Measurements from ENCODE around the gene PLEKHH1. TPM values are rescaled to one million over a fixed set of nuclear protein-coding genes. Genes with fewer than 3 reads are reported as not detected.
"Not testable (repeated sequence)": the region's sequence is repeated elsewhere in the genome, so short reads cannot be mapped to it uniquely, and the experiment has no call there.

PLEKHH1 gene
- total and polyA plus RNA-seq, 9 of the 15 experiments (the other 6 are each of a cell fraction or from before 2014, with no cell fraction given), result 0.76 to 5.9 (median 2.9) TPM

DNA sequence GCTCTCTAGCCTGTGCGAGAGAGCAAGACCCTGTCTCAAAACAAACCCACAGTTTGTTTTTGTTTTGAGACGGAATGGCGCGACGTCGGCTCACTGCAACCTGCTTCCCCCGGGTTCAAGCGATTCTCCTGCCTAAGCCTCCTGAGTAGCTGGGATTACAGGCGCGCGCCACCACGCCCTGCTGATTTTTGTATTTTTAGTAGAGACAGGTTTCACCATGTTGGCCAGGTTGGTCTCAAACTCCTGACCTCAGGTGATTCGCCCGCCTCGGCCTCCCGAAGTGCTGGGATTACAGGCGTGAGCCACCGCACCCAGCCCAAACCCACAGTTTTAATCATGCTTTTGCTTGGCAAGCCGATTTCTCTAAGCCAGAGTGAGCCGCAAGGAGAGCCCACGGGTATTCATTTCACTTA is 67.5 kb downstream of the PLEKHH1 start:
- POLR2A ChIA-PET, result interaction anchor here (0.6 to 2.0 kb wide), 7 partner anchors 8 to 87 kb away, joined by 3 to 10 read pairs (median 3); no protein-coding TSS in a partner anchor
- intact Hi-C loops (cut with micrococcal nuclease); H3K9me3 ChIP-seq (replicated peaks; ENCODE audit: control insufficient read depth, insufficient read depth, low read depth, low read length); CTCF ChIA-PET (ENCODE audit: low intra/inter-chr PET ratio); H4K20me1 ChIP-seq (replicated peaks; ENCODE audit: control insufficient read depth, insufficient read depth, low read length); H3K9me1 ChIP-seq (ENCODE audit: control insufficient read depth, insufficient read depth, low read length); DNase-seq (ENCODE audit: extremely low read depth in 1 of 4, low spot score in 3 of 4); BruUV-seq (replicated peaks); H3K27me3 ChIP-seq (ENCODE audit: control insufficient read depth in 2 of 2, insufficient read depth in 2 of 2, low read length in 2 of 2); in situ Hi-C loops (cut with MboI); FAIRE-seq; ATAC-seq: not testable (repeated sequence)
- peaks cover 34% of the 10 kb centered on the region for H3K79me2 ChIP-seq (ENCODE audit: control insufficient read depth, insufficient read depth, low read length)
- peak overlapping the region; percentile 87 for H3K27ac ChIP-seq (ENCODE audit: extremely low read depth, low read depth, low read length)
- 93% methylated on average over 9 of the region's 21 CpGs for WGBS (ENCODE audit: insufficient coverage, low coverage, missing lambda C conversion rate)
- peak overlapping the region; percentile 95 for H2AFZ ChIP-seq (ENCODE audit: low read depth, low read length)
- peak; percentile 32; the same call in 1 of the 2 replicates for TF ChIP-seq BCOR (IDR thresholded peaks at IDR 0.05)
- TF ChIP-seq, protein P1, sequence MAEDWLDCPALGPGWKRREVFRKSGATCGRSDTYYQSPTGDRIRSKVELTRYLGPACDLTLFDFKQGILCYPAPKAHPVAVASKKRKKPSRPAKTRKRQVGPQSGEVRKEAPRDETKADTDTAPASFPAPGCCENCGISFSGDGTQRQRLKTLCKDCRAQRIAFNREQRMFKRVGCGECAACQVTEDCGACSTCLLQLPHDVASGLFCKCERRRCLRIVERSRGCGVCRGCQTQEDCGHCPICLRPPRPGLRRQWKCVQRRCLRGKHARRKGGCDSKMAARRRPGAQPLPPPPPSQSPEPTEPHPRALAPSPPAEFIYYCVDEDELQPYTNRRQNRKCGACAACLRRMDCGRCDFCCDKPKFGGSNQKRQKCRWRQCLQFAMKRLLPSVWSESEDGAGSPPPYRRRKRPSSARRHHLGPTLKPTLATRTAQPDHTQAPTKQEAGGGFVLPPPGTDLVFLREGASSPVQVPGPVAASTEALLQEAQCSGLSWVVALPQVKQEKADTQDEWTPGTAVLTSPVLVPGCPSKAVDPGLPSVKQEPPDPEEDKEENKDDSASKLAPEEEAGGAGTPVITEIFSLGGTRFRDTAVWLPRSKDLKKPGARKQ (CRISPR knock-in tag; IDR thresholded peaks at IDR 0.05), result 0 out of 2 replicates have a peak, but pooled peaks have one; percentile 60
- TF ChIP-seq, protein P2, sequence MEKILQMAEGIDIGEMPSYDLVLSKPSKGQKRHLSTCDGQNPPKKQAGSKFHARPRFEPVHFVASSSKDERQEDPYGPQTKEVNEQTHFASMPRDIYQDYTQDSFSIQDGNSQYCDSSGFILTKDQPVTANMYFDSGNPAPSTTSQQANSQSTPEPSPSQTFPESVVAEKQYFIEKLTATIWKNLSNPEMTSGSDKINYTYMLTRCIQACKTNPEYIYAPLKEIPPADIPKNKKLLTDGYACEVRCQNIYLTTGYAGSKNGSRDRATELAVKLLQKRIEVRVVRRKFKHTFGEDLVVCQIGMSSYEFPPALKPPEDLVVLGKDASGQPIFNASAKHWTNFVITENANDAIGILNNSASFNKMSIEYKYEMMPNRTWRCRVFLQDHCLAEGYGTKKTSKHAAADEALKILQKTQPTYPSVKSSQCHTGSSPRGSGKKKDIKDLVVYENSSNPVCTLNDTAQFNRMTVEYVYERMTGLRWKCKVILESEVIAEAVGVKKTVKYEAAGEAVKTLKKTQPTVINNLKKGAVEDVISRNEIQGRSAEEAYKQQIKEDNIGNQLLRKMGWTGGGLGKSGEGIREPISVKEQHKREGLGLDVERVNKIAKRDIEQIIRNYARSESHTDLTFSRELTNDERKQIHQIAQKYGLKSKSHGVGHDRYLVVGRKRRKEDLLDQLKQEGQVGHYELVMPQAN (IDR thresholded peaks at IDR 0.05; ENCODE audit: borderline replicate concordance), result 0 out of 2 replicates have a peak, but pooled peaks have one; percentile 34
- TF ChIP-seq THRAP3 (IDR thresholded peaks at IDR 0.05; ENCODE audit: borderline replicate concordance), result 0 out of 2 replicates have a peak, but pooled peaks have one; percentile 52
- 0 out of 4 replicates have a peak, but pooled peaks of 1 of the 2 experiments have one; percentile 23 for TF ChIP-seq TRIM24 (IDR thresholded peaks at IDR 0.05)
- peak overlapping the region; percentile 57 for H3K4me2 ChIP-seq (ENCODE audit: insufficient read depth, low read length)
- H3K4me1 ChIP-seq (replicated peaks in 1 of 2; ENCODE audit: control insufficient read depth in 2 of 2, insufficient read depth in 2 of 2, low read length in 2 of 2), result peaks cover 11 to 12% of the 10 kb centered on the region in 2 experiments; a peak in 4 of 5 replicates
- H3K4me3 ChIP-seq, result peak overlapping the region; percentile 93
- peak overlapping the region in 1 of 2 experiments; percentile 68; a peak in 1 of 4 replicates for H3K9ac ChIP-seq (ENCODE audit: insufficient read depth in 1 of 2, low read depth in 2 of 2, low read length in 2 of 2)
- peaks cover 11% of the 10 kb centered on the region; the same call in 1 of the 3 replicates for H3K36me3 ChIP-seq (ENCODE audit: control insufficient read depth, insufficient read depth, low read length)

Data from K562 (cell line).